ENCODE data around the gene NLRC5.

DNA sequence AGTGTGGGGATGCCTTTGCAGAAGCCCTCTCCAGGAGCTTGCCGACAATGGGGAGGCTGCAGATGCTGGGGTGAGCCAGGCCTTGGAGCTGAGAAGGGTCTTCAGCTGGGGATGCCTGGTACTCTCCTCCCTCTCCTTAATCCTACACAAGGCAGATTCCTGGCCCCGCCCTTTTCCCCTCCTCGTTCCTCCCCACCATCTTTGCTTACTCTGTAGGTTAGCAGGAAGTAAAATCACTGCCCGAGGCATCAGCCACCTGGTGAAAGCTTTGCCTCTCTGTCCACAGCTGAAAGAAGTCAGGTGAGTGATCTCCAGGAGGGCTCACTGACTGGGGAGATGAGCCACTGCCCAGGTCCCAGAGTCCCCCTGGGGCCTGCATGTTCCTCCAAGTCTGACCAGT, 38.7 kb downstream of the NLRC5 start:
- no peak for TF ChIP-seq CTCF (IDR thresholded peaks at IDR 0.05)
- TF ChIP-seq POLR2A (IDR thresholded peaks at IDR 0.05) = no peak

All from Peyer's patch (tissue), 4 donors.